ENCODE measurements around the gene PCSK7.

PCSK7 gene

DNA sequence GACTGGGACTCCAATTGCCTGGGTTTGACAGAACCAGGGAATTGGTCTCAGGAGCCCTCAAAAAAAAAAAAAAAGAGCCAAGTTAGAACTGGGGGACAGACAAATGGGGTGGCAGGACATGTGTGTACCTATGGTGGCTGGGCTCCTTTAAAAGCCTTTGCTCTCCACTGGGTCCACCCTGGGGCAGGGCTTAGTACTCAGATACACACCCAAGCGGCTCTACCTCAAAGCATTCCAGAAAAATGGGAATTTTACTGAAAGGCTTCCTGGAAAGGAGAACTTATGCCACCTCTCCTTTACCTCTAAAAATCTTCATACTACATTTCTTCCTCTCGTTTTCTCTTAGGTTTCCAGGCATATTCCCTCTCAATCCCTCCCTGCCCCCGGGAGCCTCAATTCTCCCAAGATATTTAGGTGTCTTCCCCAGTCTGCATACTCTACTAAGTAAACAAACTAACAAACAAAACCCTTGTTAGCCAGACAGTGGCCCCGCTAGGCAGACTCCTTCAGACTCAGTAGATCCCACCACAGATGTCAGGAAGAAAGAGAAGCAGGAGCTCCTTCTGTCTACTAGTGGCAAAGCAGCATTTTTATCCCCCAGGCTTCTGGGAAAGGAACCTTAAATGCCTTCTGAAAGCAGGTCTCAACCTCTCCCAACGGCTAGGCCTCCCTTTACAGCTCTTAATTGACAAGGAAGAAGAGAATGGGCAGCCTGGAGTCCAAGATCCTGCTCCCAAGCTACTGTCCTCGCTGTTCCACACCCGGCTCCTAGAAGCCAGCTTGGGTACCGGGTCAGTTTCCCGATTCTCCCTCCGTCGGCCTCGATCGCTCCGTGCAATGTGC is 653 bp downstream of the PCSK7 start:
- no peak for DNase-seq (ENCODE audit: low read depth in 2 of 2)

- DNase-seq (ENCODE audit: low read depth in 2 of 2), result no peak
These were observed 1.4 kb downstream of the PCSK7 start for GRCh38 chr11:117230286-117230961.

- DNase-seq (ENCODE audit: low read depth in 2 of 2), result no peak
These were observed 2.0 kb downstream of the PCSK7 start for GRCh38 chr11:117229931-117230285.

DNA sequence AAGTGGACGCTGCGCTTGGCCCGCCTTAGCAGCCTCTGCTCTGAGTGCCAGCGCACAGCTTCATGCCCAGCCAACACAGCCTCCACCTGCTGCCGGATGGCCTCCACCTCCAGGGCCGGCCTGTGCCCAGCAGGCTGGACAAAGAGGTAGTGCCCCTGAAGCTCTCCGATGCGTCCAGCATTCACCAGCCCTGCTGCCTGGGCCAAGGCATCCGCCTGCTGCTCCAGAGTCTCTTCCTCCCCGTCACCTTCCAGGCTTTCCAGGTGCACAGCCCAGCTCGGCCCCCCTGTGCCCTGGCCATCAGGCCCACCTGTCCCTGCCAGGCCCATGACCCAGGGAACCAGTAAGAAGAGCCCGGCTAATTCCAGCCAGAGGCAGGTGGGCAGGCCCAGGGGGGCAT is 2.5 kb downstream of the PCSK7 start:
- DNase-seq (ENCODE audit: low read depth in 2 of 2), result no peak

GRCh38 chr11:117228091-117228490 is 3.8 kb downstream of the PCSK7 start:
- no peak for DNase-seq (ENCODE audit: low read depth in 2 of 2)

DNA sequence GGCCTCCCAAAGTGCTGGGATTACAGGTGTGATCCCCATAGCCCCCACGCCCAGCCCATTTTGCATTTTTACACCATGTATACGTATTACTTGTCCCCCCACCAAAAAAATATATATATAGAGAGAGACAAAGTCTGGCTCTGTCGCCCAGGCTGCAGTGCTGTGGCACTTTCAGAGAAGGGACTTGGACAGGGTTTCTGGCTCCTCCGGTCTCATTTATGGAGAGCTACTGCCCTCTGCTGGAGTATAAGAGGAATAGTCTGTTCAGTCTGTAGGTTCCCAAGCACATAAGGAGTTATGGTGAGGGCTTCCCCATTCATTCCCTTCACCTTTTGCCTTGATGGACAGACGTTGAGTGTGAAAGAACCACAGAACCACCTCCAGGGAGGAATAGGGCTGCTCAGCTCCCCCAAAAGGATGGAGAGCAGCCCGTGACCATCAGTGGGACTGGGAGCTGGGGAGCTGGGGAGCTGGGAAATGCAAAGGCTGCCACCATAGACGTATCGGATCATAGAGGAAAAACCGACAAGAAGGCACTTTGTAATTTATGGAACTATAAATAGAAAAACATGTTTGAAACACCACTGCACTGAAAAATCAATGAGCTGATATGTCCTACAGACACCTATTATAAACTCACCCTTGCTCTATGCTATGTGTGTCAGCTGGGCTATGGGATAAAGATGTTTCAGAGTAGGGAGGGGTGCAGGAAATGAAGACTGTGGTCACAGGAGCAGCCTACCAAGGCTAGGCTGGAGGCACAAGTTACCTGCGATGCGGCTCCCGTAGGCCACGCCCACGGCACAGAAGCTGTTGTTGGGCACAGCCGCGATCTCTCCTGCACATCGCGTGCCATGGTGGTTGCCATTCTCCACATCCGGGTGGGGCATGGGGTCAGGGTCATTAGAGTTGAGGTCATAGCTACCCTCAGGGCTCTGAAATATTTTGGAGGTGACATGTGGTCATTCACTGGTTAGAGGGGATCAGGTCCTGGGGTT is 5.2 kb downstream of the PCSK7 start:
- DNase-seq (ENCODE audit: low read depth in 2 of 2), result no peak

GRCh38 chr11:117225553-117226170 is 6.2 kb downstream of the PCSK7 start:
- DNase-seq (ENCODE audit: low read depth in 2 of 2), result no peak

DNA sequence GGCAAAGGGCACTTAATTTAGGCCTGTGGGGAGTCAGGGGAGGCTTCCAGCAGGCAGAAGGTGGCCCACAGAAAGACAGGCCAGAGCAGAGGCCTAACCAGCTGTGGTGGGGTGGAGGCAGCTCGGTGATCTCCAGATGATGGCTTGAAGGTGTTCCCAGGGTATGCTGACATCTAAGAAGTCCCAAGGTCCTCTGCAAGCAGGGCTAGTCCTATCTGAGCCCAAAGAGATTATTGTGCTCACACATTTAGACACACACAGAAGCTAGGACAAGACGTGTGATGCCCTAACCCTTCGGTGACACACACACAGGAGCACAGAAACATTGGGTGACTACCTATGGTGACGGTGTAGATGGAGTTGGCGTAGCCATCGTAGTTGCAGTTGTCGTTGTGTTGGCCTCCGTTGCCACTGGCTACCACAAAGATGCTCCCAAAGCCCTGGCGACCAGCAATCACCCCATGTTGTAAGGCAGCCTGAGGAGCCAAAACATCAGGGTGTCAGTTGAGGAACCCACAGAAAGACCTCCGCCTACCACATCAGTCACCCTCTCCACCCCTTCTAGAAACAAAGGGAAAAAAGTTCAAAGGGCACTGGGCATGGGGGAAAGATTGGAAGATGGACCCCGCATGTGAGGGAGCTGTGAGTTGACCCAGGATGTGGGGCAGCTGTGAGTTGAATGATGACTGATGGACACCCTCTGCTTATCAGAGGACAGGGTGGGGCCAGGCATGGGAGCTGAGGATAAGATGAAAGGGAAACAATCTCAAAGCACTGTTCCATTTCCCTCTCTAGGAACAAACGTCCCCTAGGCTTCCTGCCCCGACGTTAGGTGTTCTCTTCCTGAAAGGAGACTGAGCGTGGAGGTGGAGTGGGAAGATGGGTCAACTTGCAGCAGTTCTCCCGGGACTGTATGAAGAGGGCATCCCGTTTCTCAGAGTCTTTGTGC is 7.9 kb downstream of the PCSK7 start:
- no peak for DNase-seq (ENCODE audit: low read depth in 2 of 2)

GRCh38 chr11:117222991-117223740 is 8.7 kb downstream of the PCSK7 start:
- DNase-seq (ENCODE audit: low read depth in 2 of 2), result no peak

DNA sequence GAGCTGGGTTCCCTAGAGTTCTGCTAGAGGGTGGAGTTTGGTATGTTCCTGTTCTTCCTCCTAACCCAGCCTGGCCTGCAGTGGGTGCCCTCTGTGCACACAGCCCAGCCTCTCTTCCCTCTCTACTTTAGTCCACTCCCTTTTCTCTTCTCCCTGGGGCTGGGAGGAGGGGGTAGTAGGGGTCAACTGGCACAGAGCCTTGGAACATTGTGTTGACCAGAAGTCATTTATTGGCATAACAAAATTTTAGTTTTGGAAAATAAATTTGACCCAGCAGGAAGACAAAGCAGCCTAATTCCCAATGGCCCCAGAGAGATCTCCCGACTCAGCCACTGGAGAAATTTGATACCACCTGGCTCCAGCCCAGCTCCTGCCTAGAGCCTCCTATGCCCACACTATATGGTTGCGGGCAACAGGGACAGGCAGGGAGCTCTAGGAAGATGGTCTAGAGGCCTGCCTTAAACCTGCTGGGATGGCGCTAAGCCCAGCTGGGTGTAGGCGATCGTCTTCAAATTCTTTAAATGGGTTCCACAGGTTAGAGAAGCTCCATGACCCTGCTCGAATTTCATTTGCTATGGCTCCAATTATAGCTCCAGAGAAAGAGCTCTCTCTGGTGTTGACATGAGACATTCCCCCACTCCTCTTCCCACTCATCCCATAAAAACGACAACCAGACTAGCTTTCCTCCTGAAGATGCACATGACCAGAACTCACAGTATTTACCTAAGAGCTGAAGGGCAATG is 9.9 kb downstream of the PCSK7 start:
- DNase-seq (ENCODE audit: low read depth in 2 of 2), result no peak

DNA sequence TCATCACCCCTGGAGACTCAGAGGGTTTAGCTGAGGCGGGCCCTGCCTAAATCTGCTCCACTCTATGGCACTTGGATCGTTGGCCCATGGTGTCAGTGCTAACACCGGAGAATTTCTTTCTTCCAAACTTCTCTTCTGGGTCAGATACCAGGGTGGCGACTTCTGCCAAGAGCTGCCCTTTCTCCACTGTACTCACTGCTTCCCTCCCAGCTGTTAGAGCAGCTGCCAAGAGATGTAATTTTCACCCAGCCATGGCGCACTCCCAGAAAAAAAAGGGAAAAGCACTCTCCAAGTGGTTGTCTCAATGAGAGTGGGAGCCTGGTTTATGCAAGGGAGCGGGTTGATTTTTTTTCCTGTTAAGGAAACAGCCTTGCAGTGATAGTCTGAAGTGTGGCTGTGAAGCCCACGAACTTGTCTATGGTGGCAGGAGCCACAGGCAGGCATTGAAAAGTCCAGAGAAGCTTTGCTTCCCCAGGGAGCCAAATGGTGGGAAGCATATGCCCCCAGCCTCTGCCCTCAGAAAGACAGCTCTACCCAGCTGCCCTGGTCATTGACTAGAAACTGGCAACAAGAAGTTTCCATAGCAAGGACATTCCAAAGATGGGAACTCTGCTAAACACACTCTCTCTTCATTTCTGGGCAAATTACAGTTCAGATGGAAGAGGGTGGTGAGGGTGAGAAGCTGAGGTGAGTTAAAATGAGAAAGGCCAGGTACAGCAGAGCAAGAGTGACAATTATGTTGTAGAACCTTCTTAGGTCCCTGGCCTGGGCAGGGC is 10.7 kb downstream of the PCSK7 start:
- DNase-seq (ENCODE audit: low read depth in 2 of 2), result no peak

- DNase-seq (ENCODE audit: low read depth in 2 of 2), result no peak
These were observed 11.3 kb downstream of the PCSK7 start for GRCh38 chr11:117220568-117220967.

GRCh38 chr11:117219995-117220394 is 11.9 kb downstream of the PCSK7 start:
- DNase-seq (ENCODE audit: low read depth in 2 of 2), result no peak

- no peak for DNase-seq (ENCODE audit: low read depth in 2 of 2)
These were observed 12.4 kb downstream of the PCSK7 start for GRCh38 chr11:117219455-117219854.

GRCh38 chr11:117219001-117219400 is 12.9 kb downstream of the PCSK7 start:
- no peak for DNase-seq (ENCODE audit: low read depth in 2 of 2)

- DNase-seq (ENCODE audit: low read depth in 2 of 2), result no peak
These were observed 13.5 kb downstream of the PCSK7 start for GRCh38 chr11:117218133-117218915.

Measured in stimulated activated CD8-positive, alpha-beta memory T cell treated with anti-CD3 and anti-CD28 coated beads, Interleukin-2, amount 100 ng/mL, for 1 hour (primary cell).